Activated CD4-positive, alpha-beta T cell treated with anti-CD3 and anti-CD28 coated beads, Interleukin-2, amount 50 U/mL, for 4 hours (primary cell): ENCODE results near the gene IQGAP2.
"Not testable (repeated sequence)": the region's sequence is repeated elsewhere in the genome, so short reads cannot be mapped to it uniquely, and the experiment has no call there.

Experiments
- DNase-seq, 2 experiments: peaks; one replicate each; pipeline ENCODE4 v3.0.0-alpha.2; 2020

The IQGAP2 gene

GRCh38 chr5:76514713-76515112 lies 111.6 kb downstream of the IQGAP2 start:
- no peak for DNase-seq

DNA sequence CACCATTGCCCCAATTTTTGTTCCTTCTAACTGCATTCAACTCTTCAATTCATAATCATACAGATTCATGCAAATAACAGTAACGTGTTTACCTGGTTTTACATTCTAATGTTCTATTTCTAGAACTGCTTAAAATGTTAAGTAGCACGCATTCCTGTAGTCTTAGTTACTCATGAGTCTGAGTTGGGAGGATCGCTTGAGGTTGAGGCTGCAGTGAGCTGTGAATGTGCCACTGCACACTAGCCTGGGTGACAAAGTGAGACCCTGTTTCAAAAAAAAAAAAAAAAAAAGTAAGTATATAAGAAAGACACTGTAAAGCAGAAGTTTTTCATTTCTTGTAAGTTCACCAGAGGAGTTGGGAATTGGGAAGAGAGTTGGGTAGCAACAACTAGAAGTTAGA lies 114.2 kb downstream of the IQGAP2 start:
- DNase-seq: no peak

DNA sequence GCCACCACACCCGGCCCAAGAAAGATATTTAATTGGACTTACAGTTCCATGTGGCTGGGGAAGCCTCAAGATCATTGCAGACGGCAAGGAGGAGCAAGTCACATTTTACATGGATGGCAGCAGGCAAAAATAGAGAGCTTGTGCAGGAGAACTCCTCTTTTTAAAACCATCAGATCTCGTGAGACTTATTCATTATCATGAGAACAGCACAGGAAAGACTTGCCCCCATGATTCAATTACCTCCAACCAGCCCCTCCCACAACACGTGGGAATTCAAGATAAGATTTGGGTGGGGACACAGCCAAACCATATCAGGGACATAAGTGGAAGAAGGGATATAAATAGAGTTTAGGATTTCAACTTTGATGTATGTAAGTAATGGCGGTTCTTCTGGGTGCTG lies 115.2 kb downstream of the IQGAP2 start:
- not testable (repeated sequence) for DNase-seq

- DNase-seq: no peak
Measured at GRCh38 chr5:76521240-76521758, 118.2 kb downstream of the IQGAP2 start.

DNA sequence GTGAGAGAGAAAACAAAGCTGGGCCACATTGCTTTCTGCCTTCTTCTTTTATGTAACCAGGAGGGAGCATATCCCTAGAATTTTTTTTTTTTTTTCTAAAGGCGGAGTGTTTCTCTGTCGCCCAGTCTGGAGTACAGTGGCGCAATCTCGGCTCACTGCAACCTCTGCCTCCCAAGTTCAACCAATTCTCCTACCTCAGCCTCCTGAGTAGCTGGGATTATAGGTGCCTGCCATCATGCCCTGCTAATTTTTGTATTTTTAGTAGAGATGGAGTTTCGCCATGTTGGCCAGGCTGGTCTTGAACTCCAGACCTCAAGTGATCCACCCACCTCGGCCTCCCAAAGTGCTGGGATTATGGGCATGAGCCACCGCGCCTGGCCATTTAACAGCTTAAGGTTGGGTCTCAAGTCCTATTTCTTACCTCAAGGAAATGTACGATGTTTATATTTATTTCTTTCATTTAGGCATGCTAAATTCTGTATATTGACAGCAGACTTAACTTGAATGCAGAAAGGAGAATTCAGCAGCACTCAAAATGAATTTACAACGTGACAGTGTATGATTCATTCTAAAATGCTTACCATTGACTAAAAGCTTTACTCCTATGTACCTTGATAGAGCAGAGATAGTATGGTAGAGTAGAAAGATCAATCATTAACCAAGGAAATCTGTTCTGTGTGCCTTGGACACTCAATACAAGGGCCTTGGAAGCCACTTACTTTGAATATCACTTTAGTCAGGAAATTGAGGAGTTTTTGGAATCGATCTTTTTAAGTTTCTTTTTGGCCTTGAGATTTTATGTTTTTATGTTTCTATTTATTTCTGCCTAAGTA lies 119.2 kb downstream of the IQGAP2 start:
- no peak for DNase-seq

GRCh38 chr5:76524101-76524835 lies 121.2 kb downstream of the IQGAP2 start:
- no peak for DNase-seq

GRCh38 chr5:76524868-76525267 lies 121.8 kb downstream of the IQGAP2 start:
- DNase-seq: no peak

GRCh38 chr5:76525956-76526355 lies 122.9 kb downstream of the IQGAP2 start:
- DNase-seq: no peak

- no peak for DNase-seq
Measured at GRCh38 chr5:76526950-76527583, 124.0 kb downstream of the IQGAP2 start.

- no peak for DNase-seq
Measured at GRCh38 chr5:76527685-76528161, 124.6 kb downstream of the IQGAP2 start.

DNA sequence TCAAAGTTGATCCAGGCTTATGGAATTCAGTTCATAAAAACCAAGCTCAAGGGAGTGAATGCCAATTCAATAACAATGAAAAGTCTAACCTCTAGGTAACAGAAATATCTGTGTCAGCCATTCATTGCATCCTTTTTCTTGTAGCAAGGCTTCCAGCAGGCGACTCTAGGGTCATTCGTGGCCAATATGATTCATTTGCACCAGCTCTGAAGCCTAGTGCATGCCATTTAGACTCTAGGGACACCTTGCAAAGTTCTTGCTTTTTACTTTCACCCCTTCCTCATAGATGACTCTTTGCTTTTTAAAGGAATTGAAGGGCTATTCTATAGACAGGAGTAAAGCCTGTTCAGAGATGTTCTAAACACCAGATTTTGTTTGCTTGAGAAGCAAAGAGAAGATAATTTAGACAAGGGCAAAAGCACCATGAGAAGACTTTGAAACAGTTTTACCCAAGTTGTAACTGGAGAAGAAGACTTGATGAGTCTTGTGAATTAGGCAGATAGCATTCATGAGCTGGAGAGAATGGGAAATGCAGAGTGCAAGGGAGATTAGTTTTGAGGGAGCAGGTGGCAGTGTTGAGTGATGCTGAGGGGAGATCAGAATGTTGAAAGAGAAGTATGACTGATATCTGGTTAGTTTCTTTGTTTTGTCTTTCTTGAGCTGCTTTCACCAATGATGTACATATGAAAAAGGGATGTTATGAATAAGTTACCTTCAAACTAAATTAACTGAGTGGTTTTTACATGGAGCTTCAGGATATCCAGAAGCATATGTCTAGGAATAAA lies 125.7 kb downstream of the IQGAP2 start:
- no peak for DNase-seq

DNA sequence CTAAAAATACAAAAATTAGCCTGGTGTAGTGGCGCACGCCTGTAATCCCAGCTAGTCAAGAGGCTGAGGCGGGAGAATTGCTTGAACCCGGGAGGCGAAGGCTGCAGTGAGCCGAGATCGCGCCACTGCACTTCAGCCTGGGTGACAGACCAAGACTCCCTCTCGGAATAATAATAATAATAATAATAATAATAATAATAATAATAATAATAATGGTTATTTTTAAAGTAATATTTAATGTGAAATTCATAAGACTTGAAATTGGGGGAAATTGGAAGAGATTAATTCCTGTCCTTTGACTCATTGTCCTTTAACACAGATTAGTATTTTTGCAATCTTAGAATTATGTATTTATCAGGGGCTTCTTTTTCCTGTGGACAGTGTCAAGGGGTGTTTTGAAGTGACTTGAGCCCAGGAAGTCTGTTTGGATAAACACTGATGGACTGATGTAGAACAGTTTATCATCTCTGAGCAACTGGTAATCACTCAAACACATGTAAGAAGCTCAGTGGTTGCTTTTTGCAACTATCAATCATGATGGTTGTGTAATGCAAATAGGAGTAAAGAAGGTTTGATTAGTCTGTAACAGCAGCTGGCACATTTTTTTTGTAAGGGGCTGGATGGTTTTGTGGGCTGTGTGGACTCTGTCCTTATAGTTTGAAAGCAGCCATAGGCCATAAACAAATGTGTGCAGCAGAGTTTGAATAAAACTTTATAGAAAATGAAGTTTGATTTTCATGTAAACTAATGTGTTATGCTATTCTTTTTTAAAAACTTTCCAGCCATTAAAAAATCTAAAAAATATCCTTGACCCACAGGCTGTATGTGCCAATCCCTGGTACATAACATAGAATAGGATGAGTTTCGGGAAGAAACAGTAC lies 126.6 kb downstream of the IQGAP2 start:
- DNase-seq: no peak

- no peak for DNase-seq
Measured at GRCh38 chr5:76532052-76532451, 129.0 kb downstream of the IQGAP2 start.

GRCh38 chr5:76532973-76533372 lies 129.9 kb downstream of the IQGAP2 start:
- no peak for DNase-seq

DNA sequence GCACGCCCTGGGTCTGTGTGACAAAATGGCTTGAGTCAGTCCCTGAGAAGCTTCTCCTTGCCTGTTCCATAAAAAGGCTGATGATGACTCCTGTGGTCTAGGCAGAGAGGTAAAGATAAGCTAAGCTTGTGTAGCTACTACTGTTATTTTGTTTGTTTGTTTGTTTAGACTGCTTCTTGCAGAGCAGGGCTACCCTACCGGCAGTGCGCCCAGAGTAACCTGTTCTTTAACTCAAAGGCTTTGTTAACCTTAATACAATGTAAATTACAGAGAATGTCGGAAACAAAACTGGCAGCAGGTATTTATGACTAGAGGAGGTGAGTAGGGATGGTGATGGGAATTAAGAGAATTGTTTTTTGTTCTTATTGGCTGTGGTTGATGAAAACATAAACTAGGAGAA lies 132.5 kb downstream of the IQGAP2 start:
- no peak for DNase-seq

DNA sequence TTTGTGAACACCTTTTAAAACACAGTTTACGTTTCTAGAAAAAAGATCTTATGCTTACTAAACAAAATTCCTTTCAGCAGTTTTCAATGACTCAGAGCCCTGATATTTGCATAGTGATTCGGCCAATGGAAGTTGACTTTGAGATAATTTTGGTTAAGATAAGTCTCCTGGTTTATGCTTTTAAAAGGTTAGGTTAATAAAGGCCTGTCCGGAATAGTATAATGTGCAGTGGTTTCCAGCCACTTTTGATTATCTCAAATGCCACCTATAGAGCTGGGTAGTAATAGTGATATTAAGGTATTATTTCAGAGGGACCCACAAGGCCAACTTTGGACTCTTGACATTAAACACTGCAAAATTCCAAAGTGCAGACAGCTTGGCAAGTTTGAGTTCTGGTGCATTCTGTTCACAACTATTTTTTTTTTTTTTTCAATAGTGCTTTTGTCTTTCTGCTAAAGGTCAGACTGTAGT lies 134.0 kb downstream of the IQGAP2 start:
- DNase-seq: no peak

GRCh38 chr5:76542241-76542640 lies 139.2 kb downstream of the IQGAP2 start:
- DNase-seq: no peak

DNA sequence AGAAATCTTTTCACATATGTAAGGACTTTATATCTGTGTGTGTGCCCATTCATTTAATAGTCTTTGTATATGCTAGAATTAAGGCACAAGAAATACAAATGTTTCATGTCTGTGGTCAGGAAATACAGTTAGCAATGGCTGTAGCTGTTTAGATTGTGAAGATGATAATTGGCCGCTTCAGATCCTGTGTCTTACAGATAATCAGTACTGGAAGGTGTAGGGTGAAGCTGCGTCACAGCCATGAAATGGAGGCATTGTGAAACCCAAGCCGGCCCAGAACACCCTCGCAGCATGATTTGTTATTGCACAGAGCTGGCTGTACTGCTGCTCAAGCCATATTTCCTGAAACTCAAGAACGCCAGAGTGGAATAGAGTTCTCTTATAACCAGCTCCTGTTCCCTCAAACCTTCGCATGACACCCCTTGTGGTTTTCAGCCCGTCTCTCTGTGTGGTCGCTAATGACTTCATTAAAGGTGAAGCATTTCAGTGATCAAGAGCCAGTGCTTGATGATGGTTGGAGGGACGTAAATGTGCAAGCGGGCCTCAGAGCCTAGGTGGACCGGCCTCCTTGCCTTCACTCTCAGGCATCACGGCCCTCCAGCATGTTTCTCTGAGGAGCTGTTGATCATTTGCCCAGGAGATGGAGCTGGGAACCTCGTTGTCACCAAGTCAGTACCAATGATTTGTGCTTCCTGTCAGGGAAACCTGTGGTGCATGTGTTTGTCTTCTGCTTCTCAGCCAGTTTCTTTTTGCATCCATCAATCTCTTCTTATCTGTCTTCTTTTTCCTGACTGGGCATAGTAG lies 140.0 kb downstream of the IQGAP2 start:
- DNase-seq: peak; percentile 26 to 44

GRCh38 chr5:76544268-76544926 lies 141.3 kb downstream of the IQGAP2 start:
- peak; percentile 56 to 61 for DNase-seq

- no peak for DNase-seq
Measured at GRCh38 chr5:76545184-76545583, 142.1 kb downstream of the IQGAP2 start.
